Measurements from ENCODE around the gene SKOR1. TPM values are rescaled to one million over a fixed set of nuclear protein-coding genes. Genes with fewer than 3 reads are reported as not detected.

The SKOR1 gene, protein sequence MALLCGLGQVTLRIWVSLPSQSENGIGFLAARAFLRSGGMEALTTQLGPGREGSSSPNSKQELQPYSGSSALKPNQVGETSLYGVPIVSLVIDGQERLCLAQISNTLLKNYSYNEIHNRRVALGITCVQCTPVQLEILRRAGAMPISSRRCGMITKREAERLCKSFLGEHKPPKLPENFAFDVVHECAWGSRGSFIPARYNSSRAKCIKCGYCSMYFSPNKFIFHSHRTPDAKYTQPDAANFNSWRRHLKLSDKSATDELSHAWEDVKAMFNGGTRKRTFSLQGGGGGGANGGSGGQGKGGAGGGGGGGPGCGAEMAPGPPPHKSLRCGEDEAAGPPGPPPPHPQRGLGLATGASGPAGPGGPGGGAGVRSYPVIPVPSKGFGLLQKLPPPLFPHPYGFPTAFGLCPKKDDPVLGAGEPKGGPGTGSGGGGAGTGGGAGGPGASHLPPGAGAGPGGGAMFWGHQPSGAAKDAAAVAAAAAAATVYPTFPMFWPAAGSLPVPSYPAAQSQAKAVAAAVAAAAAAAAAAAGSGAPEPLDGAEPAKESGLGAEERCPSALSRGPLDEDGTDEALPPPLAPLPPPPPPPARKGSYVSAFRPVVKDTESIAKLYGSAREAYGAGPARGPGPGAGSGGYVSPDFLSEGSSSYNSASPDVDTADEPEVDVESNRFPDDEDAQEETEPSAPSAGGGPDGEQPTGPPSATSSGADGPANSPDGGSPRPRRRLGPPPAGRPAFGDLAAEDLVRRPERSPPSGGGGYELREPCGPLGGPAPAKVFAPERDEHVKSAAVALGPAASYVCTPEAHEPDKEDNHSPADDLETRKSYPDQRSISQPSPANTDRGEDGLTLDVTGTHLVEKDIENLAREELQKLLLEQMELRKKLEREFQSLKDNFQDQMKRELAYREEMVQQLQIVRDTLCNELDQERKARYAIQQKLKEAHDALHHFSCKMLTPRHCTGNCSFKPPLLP
- 0.10 TPM for polyA plus RNA-seq (2013, experiment 1 of 2; ENCODE audit: insufficient read length)
- polyA plus RNA-seq (2013, experiment 2 of 2; ENCODE audit: insufficient read length), result 0.11 TPM

DNA sequence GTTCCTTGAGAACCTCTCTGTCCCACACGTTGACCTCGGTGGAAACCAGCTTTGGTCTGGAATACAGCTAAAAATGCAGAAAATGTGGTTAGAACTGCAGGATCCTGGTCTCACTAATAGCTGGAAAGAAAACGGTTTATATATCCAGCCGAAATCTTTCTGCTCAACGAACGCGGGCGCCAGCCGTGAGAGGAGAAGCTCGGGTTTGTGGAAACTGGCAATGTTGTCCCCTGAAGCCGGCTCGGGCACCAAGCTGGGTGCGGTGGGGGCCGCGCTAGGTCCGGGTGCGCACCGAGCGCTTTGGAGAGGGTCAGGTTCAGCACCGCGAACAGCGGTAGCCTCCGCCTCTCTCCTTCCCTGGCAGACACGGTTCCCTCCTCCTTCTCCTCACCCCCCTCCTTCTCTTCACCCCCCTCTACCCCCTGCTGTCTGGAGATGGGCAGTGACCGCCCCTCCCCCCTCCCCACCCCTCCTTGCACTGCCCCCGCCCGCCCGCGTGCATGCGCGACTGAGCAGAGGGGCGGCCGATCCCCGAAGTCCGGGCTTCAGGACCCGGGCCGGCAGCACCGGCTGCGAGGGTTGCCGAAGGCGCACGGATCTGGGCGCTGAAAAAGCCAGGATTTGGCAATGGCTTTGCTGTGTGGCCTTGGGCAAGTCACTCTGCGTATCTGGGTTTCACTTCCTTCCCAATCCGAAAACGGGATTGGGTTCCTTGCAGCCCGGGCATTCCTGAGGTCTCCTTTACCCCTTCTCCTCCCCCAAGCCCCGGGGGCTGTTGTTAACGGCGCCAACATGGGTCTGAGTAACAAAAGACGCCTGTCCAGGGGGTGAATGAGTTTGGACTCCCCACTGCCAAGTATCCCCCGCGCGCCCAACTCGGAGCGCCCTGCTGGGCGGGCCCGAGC lies at the start of gene SKOR1:
SKOR1 (plus strand) TSS at position 534 of the 905 bp plus-strand sequence; CDS start at position 628, 94 bp downstream.
- peak; percentile 50 for DNase-seq

DNA sequence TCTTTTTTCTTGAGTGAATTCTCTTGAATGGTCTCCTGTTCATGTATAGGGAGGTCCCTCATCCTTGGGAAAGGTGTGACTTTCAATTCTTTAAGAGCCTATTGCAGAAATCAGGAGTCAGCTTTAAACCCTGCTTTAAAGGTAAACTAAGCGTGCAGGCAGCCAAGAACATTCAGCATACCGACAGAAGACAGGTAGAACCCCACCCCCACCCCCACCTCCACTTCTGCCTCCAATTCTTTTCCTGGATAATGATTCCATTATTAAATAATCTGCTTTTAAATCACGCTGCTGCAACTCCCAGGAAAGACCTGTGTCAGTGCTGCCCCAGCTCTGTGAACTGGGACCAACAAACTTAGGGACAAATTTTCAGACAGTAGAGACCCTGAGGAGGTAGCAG lies 49.3 kb upstream of the SKOR1 start:
- DNase-seq, result no peak

GRCh38 chr15:67776600-67776999 lies 48.7 kb upstream of the SKOR1 start:
- DNase-seq, result peak; percentile 60

DNA sequence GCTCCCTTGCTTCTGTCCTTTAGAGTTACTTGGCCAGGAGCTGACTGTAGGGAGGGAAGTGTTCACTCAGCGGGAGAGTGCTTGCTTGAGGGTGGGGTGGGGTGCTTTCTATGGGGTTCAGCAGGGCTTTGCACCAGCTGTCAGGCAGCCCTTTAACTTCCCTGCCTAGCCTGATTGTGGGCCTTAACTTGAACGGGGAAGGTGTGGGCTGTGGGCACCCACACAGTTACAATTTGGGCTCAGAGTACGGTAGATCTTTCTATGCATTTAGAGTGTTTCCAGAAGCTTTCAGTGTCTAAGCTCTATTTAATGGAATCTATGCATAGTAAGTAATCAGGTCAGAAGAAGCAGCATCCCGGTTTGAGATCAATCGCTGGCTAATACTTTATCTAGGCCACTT lies 48.2 kb upstream of the SKOR1 start:
- no peak for DNase-seq

GRCh38 chr15:67777773-67778172 lies 47.5 kb upstream of the SKOR1 start:
- DNase-seq, result no peak

DNA sequence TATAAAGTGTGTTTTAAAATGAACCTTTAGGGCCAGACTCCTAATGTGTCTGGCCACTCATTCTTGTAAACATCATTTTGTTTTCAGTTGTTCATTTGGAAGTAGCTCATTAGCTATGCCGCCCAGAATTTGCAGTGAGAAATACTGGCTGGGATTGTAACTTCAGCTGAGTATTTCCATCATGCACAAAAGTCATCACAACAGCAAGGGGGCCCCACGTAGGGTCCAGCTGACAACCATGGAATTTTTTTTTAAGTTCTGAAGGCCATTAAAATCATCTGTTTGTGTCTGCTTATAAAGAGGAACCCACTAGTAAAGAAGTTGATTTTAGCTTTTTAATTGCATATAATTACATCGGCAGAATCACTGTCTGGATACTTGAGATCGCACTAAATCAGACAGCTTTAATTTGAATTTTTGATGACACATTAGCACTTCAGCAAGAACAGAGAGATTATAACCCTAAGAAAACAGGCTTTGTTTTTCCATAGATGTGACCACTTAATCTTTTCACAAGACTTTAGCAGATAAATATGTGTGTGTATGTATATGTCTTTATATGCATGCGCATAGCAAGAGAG lies 46.3 kb upstream of the SKOR1 start:
- no peak for DNase-seq

DNA sequence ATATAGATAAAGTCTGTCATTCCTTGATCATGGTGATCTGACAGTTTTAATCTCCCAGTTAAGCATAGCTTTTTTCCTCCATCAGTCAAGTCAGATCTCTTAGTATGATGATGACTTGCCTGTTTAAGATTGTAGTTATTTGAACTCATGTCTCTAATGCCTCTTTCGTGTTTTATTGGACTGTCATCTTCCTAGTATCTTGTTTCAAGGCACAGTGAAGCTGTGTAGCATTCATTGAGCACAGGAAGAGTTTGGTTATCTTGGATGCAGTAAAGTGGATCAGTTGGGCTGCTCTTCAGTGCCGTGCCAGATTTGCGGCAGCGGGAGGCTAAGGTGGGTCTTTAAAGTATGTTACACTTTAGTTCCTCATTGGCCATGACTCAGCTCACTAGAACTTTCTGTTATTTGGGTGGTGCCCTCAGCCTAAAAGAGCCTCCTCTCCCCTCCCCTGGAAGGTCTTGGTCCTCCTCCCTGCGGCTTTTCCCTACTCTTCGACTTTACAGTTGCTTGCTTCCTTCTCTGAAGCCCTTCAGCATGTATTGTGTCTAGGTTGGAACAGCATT lies 45.7 kb upstream of the SKOR1 start:
- DNase-seq, result no peak

DNA sequence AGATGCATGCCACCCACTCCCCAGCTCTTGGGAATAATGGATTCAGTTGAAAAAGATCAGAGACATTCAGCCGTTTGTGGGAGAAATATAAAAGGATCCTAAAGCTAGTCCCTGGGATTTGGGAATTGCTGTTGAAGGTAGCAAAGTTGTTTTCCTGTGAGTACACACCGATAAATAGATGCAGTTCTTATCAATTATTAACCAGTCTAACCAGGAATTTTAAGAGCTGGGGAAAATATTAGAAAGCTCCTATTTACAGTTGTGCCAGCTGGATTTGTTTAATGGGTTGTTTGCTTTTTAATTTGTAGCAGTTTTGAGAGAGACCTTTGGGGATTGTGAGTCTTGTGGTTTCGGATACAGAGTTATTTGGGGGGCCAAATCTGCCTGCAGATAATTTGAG lies 44.2 kb upstream of the SKOR1 start:
- DNase-seq, result no peak

GRCh38 chr15:67781907-67782690 lies 43.2 kb upstream of the SKOR1 start:
- DNase-seq, result no peak

- no peak for DNase-seq
Observed at GRCh38 chr15:67782691-67782991, 42.7 kb upstream of the SKOR1 start.

GRCh38 chr15:67783303-67783702 lies 42.0 kb upstream of the SKOR1 start:
- no peak for DNase-seq

GRCh38 chr15:67784090-67784781 lies 41.1 kb upstream of the SKOR1 start:
- no peak for DNase-seq

- DNase-seq, result no peak
Observed at GRCh38 chr15:67784856-67785430, 40.4 kb upstream of the SKOR1 start.

- DNase-seq, result no peak
Observed at GRCh38 chr15:67785431-67785830, 39.9 kb upstream of the SKOR1 start.

- no peak for DNase-seq
Observed at GRCh38 chr15:67786646-67787045, 38.7 kb upstream of the SKOR1 start.

DNA sequence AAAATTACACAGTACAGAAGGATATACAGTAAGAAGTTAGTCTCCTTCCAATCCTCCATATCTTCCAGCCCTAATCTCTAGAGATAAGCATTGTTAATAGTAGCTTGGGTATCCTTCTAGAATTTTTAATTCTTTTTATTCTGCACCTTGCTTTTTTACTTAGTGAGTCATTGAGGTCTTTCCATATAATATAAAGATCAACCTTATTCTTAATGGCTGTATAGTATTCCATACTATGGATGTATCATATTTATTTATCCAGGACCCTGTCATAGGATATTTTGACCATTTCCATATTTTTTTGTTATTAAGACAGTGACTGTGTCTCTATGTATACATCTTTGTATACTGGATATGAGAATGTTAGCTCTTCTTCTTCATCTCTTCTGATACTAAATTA lies 36.3 kb upstream of the SKOR1 start:
- DNase-seq, result no peak

- DNase-seq, result no peak
Observed at GRCh38 chr15:67790610-67791319, 34.5 kb upstream of the SKOR1 start.

- DNase-seq, result peak; percentile 13
Observed at GRCh38 chr15:67792250-67792942, 32.9 kb upstream of the SKOR1 start.

Data from fibroblast of skin of back (primary cell).